Vagina (tissue), 2 donors: ENCODE measurements around the gene OR7G1. TPM values are rescaled to one million over a fixed set of nuclear protein-coding genes. Genes with fewer than 3 reads are reported as not detected.
"Not testable (repeated sequence)": the region's sequence is repeated elsewhere in the genome, so short reads cannot be mapped to it uniquely, and the experiment has no call there.

Experiments
- DNase-seq, 2 donors: peaks; one replicate each; pipeline ENCODE4 v3.0.0-alpha.2; 2017; ENCODE audit errors: extremely low spot score in 2 of 2
- H3K27ac ChIP-seq: fragments of 200-600 bp; sonication (generic); one replicate; pipeline ENCODE4 v1.5.1; 2019
- H3K27me3 ChIP-seq: fragments of 200-600 bp; sonication (generic); one replicate; pipeline ENCODE4 v1.5.1; 2019
- H3K36me3 ChIP-seq, 2 donors: fragments of 200-600 bp; sonication (generic); one replicate each; pipeline ENCODE4 v1.5.1; 2017 to 2019
- H3K4me1 ChIP-seq: fragments of 200-600 bp; sonication (generic); one replicate; pipeline ENCODE4 v1.5.1; 2019
- H3K4me3 ChIP-seq, 2 donors: fragments of 200-600 bp; sonication (generic); 1 replicate in 1 of 2; 2 replicates in 1 of 2; pipeline ENCODE4 v1.5.1; 2016 to 2019
- H3K9me3 ChIP-seq: fragments of 200-600 bp; sonication (generic); one replicate; pipeline ENCODE4 v1.5.1; 2019
- POLR2A ChIP-seq, 2 donors: fragments of 450-650 bp; IDR thresholded peaks; one replicate each; pipeline ENCODE4 v1.6.1; 2017; ENCODE audit warnings: antibody characterized with exemption in 2 of 2, mild to moderate bottlenecking in 2 of 2, moderate library complexity in 2 of 2
- POLR2AphosphoS5 ChIP-seq, 2 donors: sonication (generic); formaldehyde crosslinking; IDR thresholded peaks; one replicate each; pipeline ENCODE4 v1.9.0; 2017; ENCODE audit warnings: antibody characterized with exemption in 2 of 2, mild to moderate bottlenecking in 2 of 2, low read depth in 1 of 2; ENCODE audit not compliant: insufficient read depth in 1 of 2
- intact Hi-C: fragments of 100-400 bp; cut with DNase I; formaldehyde crosslinking; loops from one replicate; pipeline ENCODE4 v1.15.1; 2023
- small RNA-seq: library from RNA; depleted of rRNA; stranded (forward); fragments of <200 nt; gene quantifications from one replicate; pipeline ENCODE3, GENCODE V24; 2016
- total RNA-seq: library from RNA; depleted of rRNA; stranded (reverse); fragments of >200 nt; gene quantifications from one replicate; pipeline ENCODE4 v1.2.3, GENCODE V29; 2016
- TF ChIP-seq, protein P1 (sequence below), 3 experiments: fragments of 450-650 bp in 2 of 3; fragments of 200-600 bp in 1 of 3; sonication (generic) in 1 of 3; IDR thresholded peaks; one replicate each; pipeline ENCODE4 v1.5.1; 2017 to 2019; ENCODE audit warnings: antibody characterized with exemption in 3 of 3, mild to moderate bottlenecking in 2 of 3, moderate library complexity in 2 of 3

Gene OR7G1
- total RNA-seq, 1 donor from 2014 or later = not detected

GRCh38 chr19:9073806-9074205 is 41.8 kb downstream of the OR7G1 start:
- Histone ChIP-seq H3K27ac (no peak overlapping the region), H3K4me3 (no peak overlapping the region), H3K4me1 (peaks cover 12% of the 10 kb centered on the region), H3K27me3 (no peaks in the 10 kb centered on the region), H3K36me3 (no peaks in the 10 kb centered on the region), H3K9me3 (no peaks in the 10 kb centered on the region)
- intact Hi-C loops = loop anchor here (10.0 kb wide), 1 partner anchor 419 kb away; no protein-coding TSS in a partner anchor
- TF ChIP-seq POLR2A (IDR thresholded peaks at IDR 0.05) (no peak), POLR2AphosphoS5 (IDR thresholded peaks at IDR 0.05; ENCODE audit: insufficient read depth in 1 of 2, low read depth in 1 of 2) (no peak)
- TF ChIP-seq, protein P1, sequence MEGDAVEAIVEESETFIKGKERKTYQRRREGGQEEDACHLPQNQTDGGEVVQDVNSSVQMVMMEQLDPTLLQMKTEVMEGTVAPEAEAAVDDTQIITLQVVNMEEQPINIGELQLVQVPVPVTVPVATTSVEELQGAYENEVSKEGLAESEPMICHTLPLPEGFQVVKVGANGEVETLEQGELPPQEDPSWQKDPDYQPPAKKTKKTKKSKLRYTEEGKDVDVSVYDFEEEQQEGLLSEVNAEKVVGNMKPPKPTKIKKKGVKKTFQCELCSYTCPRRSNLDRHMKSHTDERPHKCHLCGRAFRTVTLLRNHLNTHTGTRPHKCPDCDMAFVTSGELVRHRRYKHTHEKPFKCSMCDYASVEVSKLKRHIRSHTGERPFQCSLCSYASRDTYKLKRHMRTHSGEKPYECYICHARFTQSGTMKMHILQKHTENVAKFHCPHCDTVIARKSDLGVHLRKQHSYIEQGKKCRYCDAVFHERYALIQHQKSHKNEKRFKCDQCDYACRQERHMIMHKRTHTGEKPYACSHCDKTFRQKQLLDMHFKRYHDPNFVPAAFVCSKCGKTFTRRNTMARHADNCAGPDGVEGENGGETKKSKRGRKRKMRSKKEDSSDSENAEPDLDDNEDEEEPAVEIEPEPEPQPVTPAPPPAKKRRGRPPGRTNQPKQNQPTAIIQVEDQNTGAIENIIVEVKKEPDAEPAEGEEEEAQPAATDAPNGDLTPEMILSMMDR (IDR thresholded peaks at IDR 0.05) = no peak
- DNase-seq = no peak

DNA sequence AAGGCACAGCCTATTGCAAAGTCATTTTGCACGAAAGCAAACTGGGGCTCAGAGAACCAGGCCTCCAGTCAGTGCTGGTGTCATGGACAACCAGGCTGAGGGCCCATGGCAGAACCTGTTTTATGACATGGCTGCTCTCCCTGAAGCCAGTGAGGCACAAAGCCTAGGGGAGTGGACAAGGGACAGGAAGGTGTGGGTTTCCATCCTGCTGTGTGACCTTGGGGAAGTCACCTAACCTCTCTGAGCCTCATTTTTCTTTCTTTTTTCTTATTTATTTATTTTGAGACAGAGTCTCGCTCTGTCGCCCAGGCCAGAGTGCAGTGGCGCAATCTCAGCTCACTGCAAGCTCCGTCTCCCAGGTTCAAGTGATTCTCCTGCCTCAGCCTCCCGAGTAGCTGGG is 43.8 kb downstream of the OR7G1 start:
- not testable (repeated sequence) for H3K36me3 ChIP-seq, H3K27me3 ChIP-seq, H3K27ac ChIP-seq, DNase-seq, H3K9me3 ChIP-seq, H3K4me3 ChIP-seq
- intact Hi-C loops = loop anchor here (10.0 kb wide), 1 partner anchor 417 kb away; no protein-coding TSS in a partner anchor
- peaks cover 12% of the 10 kb centered on the region for H3K4me1 ChIP-seq

GRCh38 chr19:9070066-9070465 is 45.5 kb downstream of the OR7G1 start:
- H3K27ac ChIP-seq = no peak overlapping the region
- no peak for DNase-seq
- H3K4me1 ChIP-seq = peaks cover 4% of the 10 kb centered on the region
- H3K27me3 ChIP-seq = no peaks in the 10 kb centered on the region
- intact Hi-C loops = loop anchor here (10.0 kb wide), 1 partner anchor 415 kb away; no protein-coding TSS in a partner anchor
- no peak overlapping the region for H3K4me3 ChIP-seq
- H3K9me3 ChIP-seq = no peaks in the 10 kb centered on the region
- no peaks in the 10 kb centered on the region for H3K36me3 ChIP-seq
- TF ChIP-seq, protein P1 (IDR thresholded peaks at IDR 0.05) = no peak
- TF ChIP-seq POLR2A (IDR thresholded peaks at IDR 0.05) = no peak
- no peak for TF ChIP-seq POLR2AphosphoS5 (IDR thresholded peaks at IDR 0.05; ENCODE audit: insufficient read depth in 1 of 2, low read depth in 1 of 2)

- Histone ChIP-seq H3K27me3 (no peaks in the 10 kb centered on the region), H3K4me3 (no peak overlapping the region), H3K27ac (no peak overlapping the region), H3K9me3 (no peaks in the 10 kb centered on the region), H3K4me1 (no peaks in the 10 kb centered on the region), H3K36me3 (no peaks in the 10 kb centered on the region)
- DNase-seq = no peak
- TF ChIP-seq POLR2A (IDR thresholded peaks at IDR 0.05) = no peak
- no peak for TF ChIP-seq POLR2AphosphoS5 (IDR thresholded peaks at IDR 0.05; ENCODE audit: insufficient read depth in 1 of 2, low read depth in 1 of 2)
- TF ChIP-seq, protein P1 (IDR thresholded peaks at IDR 0.05) = no peak
- intact Hi-C loops = no loop called here
These were observed 50.0 kb downstream of the OR7G1 start for GRCh38 chr19:9065457-9066014.

Small RNAs within 50 kb of the gene (small RNA-seq; reads per million reads assigned to genes)
- gene OR1M4P = not detected

Other genes starting within 250 kb of the OR7G1 start
- gene MUC16, start 105.4 kb downstream of the OR7G1 start, total RNA-seq = under 0.01 TPM
- not detected for gene OR1M1, start 28.7 kb downstream of the OR7G1 start, total RNA-seq
- not detected for gene OR7G2, start 8.3 kb downstream of the OR7G1 start, total RNA-seq
- gene OR7G3, start 11.2 kb upstream of the OR7G1 start, total RNA-seq = not detected
- gene ZNF317, start 24.6 kb upstream of the OR7G1 start, total RNA-seq = 17.2 TPM
- not detected for gene OR7D2, start 63.2 kb upstream of the OR7G1 start, total RNA-seq
- not detected for gene OR7D4, start 103.8 kb upstream of the OR7G1 start, total RNA-seq
- gene OR7E24, start 135.2 kb upstream of the OR7G1 start, total RNA-seq = not detected
- 11.0 TPM for gene ZNF699, start 194.1 kb upstream of the OR7G1 start, total RNA-seq
- gene ZNF559, start 208.4 kb upstream of the OR7G1 start, total RNA-seq = 23.1 TPM
- gene ZNF177, start 247.2 kb upstream of the OR7G1 start, total RNA-seq = 0.98 TPM